ENCODE results near the gene DCST1. TPM values are rescaled to one million over a fixed set of nuclear protein-coding genes. Genes with fewer than 3 reads are reported as not detected.

Gene DCST1
- polyA plus RNA-seq, 3 donors = 0.05 TPM; not detected in 2

DNA sequence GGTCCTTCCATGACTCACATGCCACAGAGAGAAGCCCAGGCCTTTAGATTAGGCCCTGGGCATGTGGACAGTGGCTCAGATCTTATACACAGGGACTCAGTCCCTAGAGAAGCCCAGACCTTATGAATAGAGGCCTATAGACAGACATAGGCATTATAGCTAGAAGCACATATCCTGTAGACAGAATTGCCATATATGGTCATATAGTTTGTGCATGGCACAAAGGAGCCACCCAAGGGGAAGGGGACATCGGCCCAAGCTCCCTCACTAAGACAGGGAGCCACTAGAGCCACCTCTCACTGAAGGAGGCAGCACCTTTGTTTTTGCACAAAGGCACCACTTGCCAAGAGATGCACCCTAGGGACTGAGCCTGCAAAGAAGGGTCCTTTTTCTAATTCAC, 42.7 kb downstream of the DCST1 start:
- H3K9me3 Mint-ChIP-seq = peaks cover 0 to 23% (median 11%) of the 10 kb centered on the region in 7 donors
- Histone ChIP-seq H3K27ac (ENCODE audit: low read depth in 1 of 2, low read length in 2 of 2) (no peak overlapping the region), H3K79me2 (ENCODE audit: insufficient read depth, low read length) (no peaks in the 10 kb centered on the region), H3K27me3 (ENCODE audit: control insufficient read depth in 2 of 2, insufficient read depth in 2 of 2, low read length in 2 of 2) (peaks cover 35 to 60% of the 10 kb centered on the region in 2 donors), H3K36me3 (replicated peaks in 1 of 2; ENCODE audit: control insufficient read depth in 1 of 2, insufficient read depth in 2 of 2, low read length in 2 of 2) (no peaks in the 10 kb centered on the region), H4K20me1 (ENCODE audit: insufficient read depth, low read length) (peaks cover 21% of the 10 kb centered on the region), H3K9me3 (replicated peaks in 1 of 2; ENCODE audit: control insufficient read depth in 1 of 2, insufficient read depth in 1 of 2, low read length in 2 of 2) (peaks cover 0 to 4% of the 10 kb centered on the region in 2 donors), H3K4me1 (ENCODE audit: control insufficient read depth in 1 of 2, insufficient read depth in 2 of 2, low read length in 2 of 2) (peaks cover 41 to 46% of the 10 kb centered on the region in 2 donors), H3K9ac (ENCODE audit: insufficient read depth, low read length, poor library complexity, severe bottlenecking) (no peak overlapping the region), H2AFZ (ENCODE audit: insufficient read depth, low read depth, low read length, poor library complexity, severe bottlenecking) (no peak overlapping the region), H3K4me3 (replicated peaks in 1 of 3; ENCODE audit: low read depth in 2 of 3, low read length in 3 of 3) (no peak overlapping the region), H3K4me2 (replicated peaks; ENCODE audit: extremely low read depth, low read length, poor library complexity, severe bottlenecking) (no peak overlapping the region)
- no peak overlapping the region for H3K27ac Mint-ChIP-seq
- 88% methylated on average over 1 of the region's 1 CpG for WGBS (ENCODE audit: insufficient coverage)
- H3K27me3 Mint-ChIP-seq (ENCODE audit: low read depth in 3 of 3) = peaks cover 43 to 64% (median 53%) of the 10 kb centered on the region in 3 donors
- peaks cover 9 to 10% of the 10 kb centered on the region in 2 donors for H3K36me3 Mint-ChIP-seq
- DNase-seq = no peak
- TF ChIP-seq, protein P1, sequence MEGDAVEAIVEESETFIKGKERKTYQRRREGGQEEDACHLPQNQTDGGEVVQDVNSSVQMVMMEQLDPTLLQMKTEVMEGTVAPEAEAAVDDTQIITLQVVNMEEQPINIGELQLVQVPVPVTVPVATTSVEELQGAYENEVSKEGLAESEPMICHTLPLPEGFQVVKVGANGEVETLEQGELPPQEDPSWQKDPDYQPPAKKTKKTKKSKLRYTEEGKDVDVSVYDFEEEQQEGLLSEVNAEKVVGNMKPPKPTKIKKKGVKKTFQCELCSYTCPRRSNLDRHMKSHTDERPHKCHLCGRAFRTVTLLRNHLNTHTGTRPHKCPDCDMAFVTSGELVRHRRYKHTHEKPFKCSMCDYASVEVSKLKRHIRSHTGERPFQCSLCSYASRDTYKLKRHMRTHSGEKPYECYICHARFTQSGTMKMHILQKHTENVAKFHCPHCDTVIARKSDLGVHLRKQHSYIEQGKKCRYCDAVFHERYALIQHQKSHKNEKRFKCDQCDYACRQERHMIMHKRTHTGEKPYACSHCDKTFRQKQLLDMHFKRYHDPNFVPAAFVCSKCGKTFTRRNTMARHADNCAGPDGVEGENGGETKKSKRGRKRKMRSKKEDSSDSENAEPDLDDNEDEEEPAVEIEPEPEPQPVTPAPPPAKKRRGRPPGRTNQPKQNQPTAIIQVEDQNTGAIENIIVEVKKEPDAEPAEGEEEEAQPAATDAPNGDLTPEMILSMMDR (IDR thresholded peaks at IDR 0.05) = no peak
- peaks cover 37% of the 10 kb centered on the region for H3K4me1 Mint-ChIP-seq
- H3K4me3 Mint-ChIP-seq = no peak overlapping the region
- intact Hi-C loops (cut with micrococcal nuclease) = no loop called here

DNA sequence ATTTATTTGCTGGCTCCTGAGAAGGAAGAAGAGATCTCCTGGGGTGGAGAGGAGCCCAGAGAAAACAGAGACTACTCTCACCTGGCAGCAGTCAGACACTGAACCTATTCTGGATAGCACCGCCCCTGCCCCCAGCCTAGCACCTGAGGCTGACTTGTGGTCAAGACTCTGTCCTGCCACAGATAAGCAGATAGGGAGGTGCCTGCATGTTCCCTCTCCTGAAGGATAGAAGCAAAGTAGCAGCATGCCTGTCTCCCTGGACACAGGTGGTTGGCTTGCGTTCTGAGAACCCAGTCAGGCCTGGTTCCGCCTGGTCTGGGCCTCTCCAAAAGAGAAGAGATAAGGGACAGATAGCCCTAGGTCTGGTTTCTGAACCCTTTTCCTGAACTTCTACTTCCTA, 43.7 kb downstream of the DCST1 start:
- H3K27me3 ChIP-seq (ENCODE audit: control insufficient read depth in 2 of 2, insufficient read depth in 2 of 2, low read length in 2 of 2) = peaks cover 41 to 61% of the 10 kb centered on the region in 2 donors
- peaks cover 35% of the 10 kb centered on the region for H3K4me1 Mint-ChIP-seq
- peaks cover 50 to 67% (median 55%) of the 10 kb centered on the region in 3 donors for H3K27me3 Mint-ChIP-seq (ENCODE audit: low read depth in 3 of 3)
- H3K27ac ChIP-seq (ENCODE audit: low read depth in 1 of 2, low read length in 2 of 2) = no peak overlapping the region
- H3K79me2 ChIP-seq (ENCODE audit: insufficient read depth, low read length) = no peaks in the 10 kb centered on the region
- 94% methylated on average over 3 of the region's 3 CpGs for WGBS (ENCODE audit: insufficient coverage)
- H3K4me3 Mint-ChIP-seq = peak overlapping the region in 1 of 2 donors; percentile 91
- H3K27ac Mint-ChIP-seq = no peak overlapping the region
- DNase-seq = no peak
- H3K36me3 ChIP-seq (replicated peaks in 1 of 2; ENCODE audit: control insufficient read depth in 1 of 2, insufficient read depth in 2 of 2, low read length in 2 of 2) = no peaks in the 10 kb centered on the region
- TF ChIP-seq, protein P1 (IDR thresholded peaks at IDR 0.05) = no peak
- peaks cover 0 to 30% (median 15%) of the 10 kb centered on the region in 7 donors for H3K9me3 Mint-ChIP-seq
- peaks cover 41 to 46% of the 10 kb centered on the region in 2 donors for H3K4me1 ChIP-seq (ENCODE audit: control insufficient read depth in 1 of 2, insufficient read depth in 2 of 2, low read length in 2 of 2)
- no peak overlapping the region for H3K4me3 ChIP-seq (replicated peaks in 1 of 3; ENCODE audit: low read depth in 2 of 3, low read length in 3 of 3)
- no peak overlapping the region for H3K9ac ChIP-seq (ENCODE audit: insufficient read depth, low read length, poor library complexity, severe bottlenecking)
- H2AFZ ChIP-seq (ENCODE audit: insufficient read depth, low read depth, low read length, poor library complexity, severe bottlenecking) = no peak overlapping the region
- peaks cover 27% of the 10 kb centered on the region for H4K20me1 ChIP-seq (ENCODE audit: insufficient read depth, low read length)
- H3K4me2 ChIP-seq (replicated peaks; ENCODE audit: extremely low read depth, low read length, poor library complexity, severe bottlenecking) = no peak overlapping the region
- intact Hi-C loops (cut with micrococcal nuclease) = no loop called here
- H3K36me3 Mint-ChIP-seq = peaks cover 11 to 14% of the 10 kb centered on the region in 2 donors
- peaks cover 0 to 5% of the 10 kb centered on the region in 2 donors for H3K9me3 ChIP-seq (replicated peaks in 1 of 2; ENCODE audit: control insufficient read depth in 1 of 2, insufficient read depth in 1 of 2, low read length in 2 of 2)

Data from CD14-positive monocyte (primary cell).